ENCODE measurements around the gene COL1A1. TPM values are rescaled to one million over a fixed set of nuclear protein-coding genes. Genes with fewer than 3 reads are reported as not detected.

The COL1A1 gene
- polyA plus RNA-seq, 3 donors: not detected

- no peak overlapping the region for H3K9ac ChIP-seq (ENCODE audit: insufficient read depth, low read length, poor library complexity, severe bottlenecking)
- no peak overlapping the region for H3K27ac ChIP-seq (ENCODE audit: low read depth in 1 of 2, low read length in 2 of 2)
- H3K36me3 ChIP-seq (replicated peaks in 1 of 2; ENCODE audit: control insufficient read depth in 1 of 2, insufficient read depth in 2 of 2, low read length in 2 of 2): no peaks in the 10 kb centered on the region
- H3K36me3 Mint-ChIP-seq: no peaks in the 10 kb centered on the region
- H3K4me3 Mint-ChIP-seq: no peak overlapping the region
- H3K4me2 ChIP-seq (replicated peaks; ENCODE audit: extremely low read depth, low read length, poor library complexity, severe bottlenecking): no peak overlapping the region
- peaks cover 0 to 18% of the 10 kb centered on the region in 2 donors for H3K27me3 ChIP-seq (ENCODE audit: control insufficient read depth in 2 of 2, insufficient read depth in 2 of 2, low read length in 2 of 2)
- no peaks in the 10 kb centered on the region for H3K9me3 ChIP-seq (replicated peaks in 1 of 2; ENCODE audit: control insufficient read depth in 1 of 2, insufficient read depth in 1 of 2, low read length in 2 of 2)
- H3K27me3 Mint-ChIP-seq (ENCODE audit: low read depth in 3 of 3): peaks cover 24 to 49% (median 35%) of the 10 kb centered on the region in 3 donors
- TF ChIP-seq, protein P1, sequence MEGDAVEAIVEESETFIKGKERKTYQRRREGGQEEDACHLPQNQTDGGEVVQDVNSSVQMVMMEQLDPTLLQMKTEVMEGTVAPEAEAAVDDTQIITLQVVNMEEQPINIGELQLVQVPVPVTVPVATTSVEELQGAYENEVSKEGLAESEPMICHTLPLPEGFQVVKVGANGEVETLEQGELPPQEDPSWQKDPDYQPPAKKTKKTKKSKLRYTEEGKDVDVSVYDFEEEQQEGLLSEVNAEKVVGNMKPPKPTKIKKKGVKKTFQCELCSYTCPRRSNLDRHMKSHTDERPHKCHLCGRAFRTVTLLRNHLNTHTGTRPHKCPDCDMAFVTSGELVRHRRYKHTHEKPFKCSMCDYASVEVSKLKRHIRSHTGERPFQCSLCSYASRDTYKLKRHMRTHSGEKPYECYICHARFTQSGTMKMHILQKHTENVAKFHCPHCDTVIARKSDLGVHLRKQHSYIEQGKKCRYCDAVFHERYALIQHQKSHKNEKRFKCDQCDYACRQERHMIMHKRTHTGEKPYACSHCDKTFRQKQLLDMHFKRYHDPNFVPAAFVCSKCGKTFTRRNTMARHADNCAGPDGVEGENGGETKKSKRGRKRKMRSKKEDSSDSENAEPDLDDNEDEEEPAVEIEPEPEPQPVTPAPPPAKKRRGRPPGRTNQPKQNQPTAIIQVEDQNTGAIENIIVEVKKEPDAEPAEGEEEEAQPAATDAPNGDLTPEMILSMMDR (IDR thresholded peaks at IDR 0.05): no peak
- intact Hi-C loops (cut with micrococcal nuclease): no loop called here
- H3K4me3 ChIP-seq (replicated peaks in 1 of 3; ENCODE audit: low read depth in 2 of 3, low read length in 3 of 3): no peak overlapping the region
- no peak overlapping the region for H2AFZ ChIP-seq (ENCODE audit: insufficient read depth, low read depth, low read length, poor library complexity, severe bottlenecking)
- no peaks in the 10 kb centered on the region for H3K79me2 ChIP-seq (ENCODE audit: insufficient read depth, low read length)
- no peaks in the 10 kb centered on the region for H3K9me3 Mint-ChIP-seq
- H3K4me1 Mint-ChIP-seq: peaks cover 9% of the 10 kb centered on the region
- WGBS (ENCODE audit: insufficient coverage): 90% methylated on average over 8 of the region's 16 CpGs
- no peaks in the 10 kb centered on the region for H4K20me1 ChIP-seq (ENCODE audit: insufficient read depth, low read length)
- H3K4me1 ChIP-seq (ENCODE audit: control insufficient read depth in 1 of 2, insufficient read depth in 2 of 2, low read length in 2 of 2): peaks cover 0 to 5% of the 10 kb centered on the region in 2 donors
- no peak overlapping the region for H3K27ac Mint-ChIP-seq
- no peak for DNase-seq
Observed at GRCh38 chr17:50209472-50210239, 8.2 kb upstream of the COL1A1 start.

GRCh38 chr17:50209133-50209471, 7.7 kb upstream of the COL1A1 start:
- TF ChIP-seq, protein P1 (IDR thresholded peaks at IDR 0.05): no peak
- no peak overlapping the region for H3K4me2 ChIP-seq (replicated peaks; ENCODE audit: extremely low read depth, low read length, poor library complexity, severe bottlenecking)
- H4K20me1 ChIP-seq (ENCODE audit: insufficient read depth, low read length): no peaks in the 10 kb centered on the region
- no peaks in the 10 kb centered on the region for H3K79me2 ChIP-seq (ENCODE audit: insufficient read depth, low read length)
- no peak overlapping the region for H3K4me3 ChIP-seq (replicated peaks in 1 of 3; ENCODE audit: low read depth in 2 of 3, low read length in 3 of 3)
- no peak for DNase-seq
- H3K9me3 ChIP-seq (replicated peaks in 1 of 2; ENCODE audit: control insufficient read depth in 1 of 2, insufficient read depth in 1 of 2, low read length in 2 of 2): no peaks in the 10 kb centered on the region
- Mint-ChIP-seq H3K27me3 (ENCODE audit: low read depth in 3 of 3) (peaks cover 26 to 53% (median 34%) of the 10 kb centered on the region in 3 donors), H3K36me3 (no peaks in the 10 kb centered on the region), H3K9me3 (no peaks in the 10 kb centered on the region), H3K27ac (no peak overlapping the region), H3K4me1 (peaks cover 9% of the 10 kb centered on the region), H3K4me3 (no peak overlapping the region)
- intact Hi-C loops (cut with micrococcal nuclease): no loop called here
- 97% methylated on average over 4 of the region's 6 CpGs for WGBS (ENCODE audit: insufficient coverage)
- H2AFZ ChIP-seq (ENCODE audit: insufficient read depth, low read depth, low read length, poor library complexity, severe bottlenecking): no peak overlapping the region
- no peak overlapping the region for H3K9ac ChIP-seq (ENCODE audit: insufficient read depth, low read length, poor library complexity, severe bottlenecking)
- H3K4me1 ChIP-seq (ENCODE audit: control insufficient read depth in 1 of 2, insufficient read depth in 2 of 2, low read length in 2 of 2): peaks cover 0 to 5% of the 10 kb centered on the region in 2 donors
- H3K36me3 ChIP-seq (replicated peaks in 1 of 2; ENCODE audit: control insufficient read depth in 1 of 2, insufficient read depth in 2 of 2, low read length in 2 of 2): no peaks in the 10 kb centered on the region
- H3K27me3 ChIP-seq (ENCODE audit: control insufficient read depth in 2 of 2, insufficient read depth in 2 of 2, low read length in 2 of 2): peaks cover 0 to 22% of the 10 kb centered on the region in 2 donors
- H3K27ac ChIP-seq (ENCODE audit: low read depth in 1 of 2, low read length in 2 of 2): no peak overlapping the region

Data from CD14-positive monocyte (primary cell).